GM18870 (cell line): ENCODE data around the gene SLC1A4.
"Not testable (repeated sequence)": the region's sequence is repeated elsewhere in the genome, so short reads cannot be mapped to it uniquely, and the experiment has no call there.

Experiments
- ATAC-seq: cut with Tn5 transposase; IDR thresholded peaks from one replicate; pipeline ENCODE4 v1.9.1; 2021; ENCODE audit warnings: moderate library complexity; ENCODE audit not compliant: unreplicated experiment

SLC1A4 gene

DNA sequence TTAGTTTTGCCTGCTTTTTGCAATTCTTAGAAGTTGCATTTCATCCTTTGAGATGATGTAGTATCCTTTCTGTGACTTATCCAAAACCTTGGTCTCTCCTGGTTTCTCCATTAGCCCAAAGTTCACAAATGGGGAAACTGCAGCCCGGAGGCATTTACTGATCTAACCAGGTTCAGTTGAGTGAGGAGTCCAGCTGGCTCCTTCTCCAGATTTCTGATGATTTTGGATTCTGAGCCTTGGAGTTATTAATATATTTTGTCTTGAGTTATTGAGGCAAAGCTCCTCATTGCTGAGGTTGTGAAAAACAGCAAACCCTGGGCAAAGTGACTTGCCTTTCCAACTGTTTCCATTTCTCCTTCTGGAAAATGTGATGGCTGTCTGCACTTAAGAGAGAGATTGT, 1.7 kb downstream of the SLC1A4 start:
- no peak for ATAC-seq

GRCh38 chr2:64992218-64992617, 3.0 kb downstream of the SLC1A4 start:
- ATAC-seq = no peak

- ATAC-seq = no peak
These were observed 3.8 kb downstream of the SLC1A4 start for GRCh38 chr2:64992990-64993389.

- ATAC-seq = no peak
These were observed 5.8 kb downstream of the SLC1A4 start for GRCh38 chr2:64995041-64995440.

DNA sequence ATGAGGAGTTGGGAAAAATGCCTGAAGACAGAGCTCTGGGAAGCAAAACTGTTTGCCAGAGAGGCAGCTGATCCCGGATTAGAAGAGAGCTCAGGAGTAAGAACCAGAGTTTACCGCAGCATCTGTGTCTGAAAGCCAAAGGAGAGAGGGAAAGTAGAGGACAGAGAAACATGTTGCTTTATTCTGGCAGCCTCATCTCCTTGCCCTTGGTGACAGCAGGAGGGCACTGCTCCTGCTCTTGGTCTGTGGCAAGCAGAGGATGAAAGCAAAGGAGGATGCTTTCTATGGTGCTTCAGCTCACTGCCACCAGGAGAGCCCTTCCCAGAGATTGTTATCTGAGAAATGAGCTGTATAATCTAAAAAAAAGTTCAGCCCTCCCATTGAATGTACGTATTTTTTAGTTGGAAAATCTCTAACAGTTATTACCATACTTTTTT, 7.7 kb downstream of the SLC1A4 start:
- no peak for ATAC-seq

GRCh38 chr2:64998658-64999061, 9.5 kb downstream of the SLC1A4 start:
- no peak for ATAC-seq

DNA sequence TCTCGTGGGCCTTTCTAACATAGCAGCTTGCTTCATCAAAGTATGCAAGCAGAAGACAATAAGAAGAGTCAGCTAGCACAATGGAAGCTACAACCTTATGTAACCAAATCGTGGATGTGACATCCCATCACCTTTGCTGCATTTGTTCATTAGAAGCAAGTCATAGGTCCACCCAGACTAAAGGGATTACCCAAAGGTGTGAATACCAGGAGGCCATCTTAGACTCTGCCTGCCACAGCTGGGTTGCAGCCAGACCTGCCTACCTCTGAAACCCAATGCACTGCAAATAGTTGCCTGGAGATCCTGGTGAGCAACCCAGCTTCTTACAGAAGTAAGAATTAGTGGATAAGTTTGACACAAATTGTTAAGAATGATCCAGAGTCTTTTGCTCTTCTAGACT, 10.6 kb downstream of the SLC1A4 start:
- ATAC-seq = no peak

DNA sequence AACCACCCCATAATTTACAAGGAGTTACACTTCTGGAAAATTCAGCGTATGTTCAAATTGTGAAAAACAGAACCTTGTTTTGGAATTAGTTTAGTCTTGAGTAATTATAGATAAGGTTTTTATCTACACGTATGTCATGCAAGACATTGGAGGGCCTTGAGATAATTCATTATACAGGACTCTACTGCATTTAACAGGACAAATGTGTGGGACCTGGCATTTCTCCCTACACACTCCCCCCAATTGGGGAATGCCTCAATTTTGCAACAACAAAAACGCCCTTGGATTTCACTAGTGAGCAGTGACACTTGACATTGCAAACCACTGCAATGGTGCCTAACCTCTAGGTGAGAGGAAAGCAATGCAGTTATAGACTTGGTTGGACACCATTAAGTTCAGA, 11.4 kb downstream of the SLC1A4 start:
- ATAC-seq = no peak

DNA sequence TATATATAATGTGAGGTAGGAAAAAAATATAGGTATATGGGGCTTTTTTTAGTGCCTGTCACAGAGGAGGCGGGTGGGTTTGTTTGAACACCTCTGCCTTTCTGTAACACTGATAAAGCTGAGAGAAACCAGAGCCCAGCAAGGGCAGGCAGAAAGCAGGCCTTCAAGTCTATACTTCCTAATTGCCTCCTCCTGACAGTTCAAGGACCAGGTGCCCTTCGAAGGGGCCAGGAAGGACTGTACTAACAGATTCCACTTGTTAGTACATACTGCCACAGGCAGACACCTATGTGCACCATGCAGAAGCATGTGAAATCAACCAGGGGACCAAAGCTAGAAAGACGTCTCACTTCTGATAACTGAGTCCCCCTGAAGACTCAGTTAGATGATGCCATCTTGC, 13.8 kb downstream of the SLC1A4 start:
- ATAC-seq = no peak

GRCh38 chr2:65004232-65004631, 15.0 kb downstream of the SLC1A4 start:
- not testable (repeated sequence) for ATAC-seq

DNA sequence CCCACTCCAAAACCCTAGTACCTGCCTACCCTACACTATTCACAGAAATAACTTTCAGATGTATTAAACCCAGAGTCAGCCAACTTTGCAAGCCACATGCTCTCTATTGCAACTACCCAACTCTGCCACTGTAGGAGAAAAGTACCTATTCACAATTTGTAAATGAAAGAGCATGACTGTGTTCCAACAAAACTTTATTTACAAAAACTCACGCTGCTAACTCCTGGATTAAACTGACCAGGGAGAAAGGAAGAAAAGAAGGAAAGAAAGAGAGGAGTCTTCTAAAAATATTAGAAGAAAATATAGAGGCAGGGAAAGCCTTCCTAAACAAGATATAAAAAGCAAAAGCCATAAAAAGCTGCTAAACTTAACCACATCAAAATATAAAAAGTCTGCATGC, 24.6 kb downstream of the SLC1A4 start:
- no peak for ATAC-seq

DNA sequence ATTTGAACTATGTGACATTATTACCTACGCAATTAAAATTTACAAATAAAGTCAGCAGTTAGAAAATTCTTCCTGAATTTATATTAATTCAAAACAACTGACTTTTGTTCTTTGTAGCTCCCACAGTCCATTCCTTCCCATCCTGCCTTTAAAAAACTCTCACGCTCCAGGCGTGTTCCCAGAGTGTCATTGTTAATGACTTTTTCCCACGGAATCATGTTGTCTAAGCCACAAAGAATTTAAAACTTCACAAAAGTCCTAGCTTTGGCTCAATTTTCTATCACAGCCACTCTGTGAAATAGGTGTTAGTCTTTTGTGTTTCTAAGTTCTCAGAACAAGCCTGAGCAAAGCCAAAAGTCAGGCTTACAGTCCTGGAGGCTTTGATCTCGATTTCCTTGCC, 26.5 kb downstream of the SLC1A4 start:
- ATAC-seq = no peak

DNA sequence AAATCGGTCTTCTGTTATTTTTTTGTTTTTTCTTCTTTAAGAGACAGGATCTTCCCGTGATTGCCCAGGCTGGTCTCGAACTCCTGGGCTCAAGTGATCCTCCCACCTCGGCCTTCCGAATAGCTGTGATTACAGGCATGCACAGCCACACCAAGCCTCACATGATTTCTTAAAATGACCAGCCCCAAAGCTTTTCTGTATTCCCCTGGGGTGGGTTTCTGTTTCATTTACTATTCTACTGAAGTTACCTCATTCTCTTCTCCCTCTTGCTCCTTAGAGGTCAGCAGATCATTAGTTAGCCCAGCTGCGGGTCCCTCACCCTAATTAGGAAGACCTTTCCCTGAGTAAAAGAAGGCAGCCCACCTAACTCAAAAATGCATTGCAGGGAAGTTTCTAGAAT, 27.6 kb downstream of the SLC1A4 start:
- no peak for ATAC-seq

DNA sequence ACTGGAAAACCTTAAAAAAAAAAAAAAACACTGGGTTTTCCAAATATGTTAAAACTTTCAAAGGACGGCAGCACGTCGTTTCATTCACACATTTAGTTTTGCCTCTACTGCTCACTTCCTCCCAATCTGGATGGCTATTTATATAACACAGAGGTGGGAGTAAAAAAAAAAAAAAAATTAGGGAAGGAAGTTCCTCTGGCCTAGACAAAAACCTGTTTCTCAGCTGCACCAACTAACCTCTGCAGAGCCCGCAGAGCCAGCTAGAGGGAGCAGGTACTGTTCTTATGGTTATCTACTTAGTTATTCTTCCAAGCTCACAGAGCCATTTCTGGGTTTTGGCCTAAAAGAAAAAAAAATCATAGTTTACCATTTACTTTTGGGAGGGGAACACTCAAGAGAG, 28.1 kb downstream of the SLC1A4 start:
- ATAC-seq = no peak

GRCh38 chr2:65018141-65018582, 29.0 kb downstream of the SLC1A4 start:
- ATAC-seq = no peak

- ATAC-seq = no peak
These were observed 29.8 kb downstream of the SLC1A4 start for GRCh38 chr2:65019010-65019409.

DNA sequence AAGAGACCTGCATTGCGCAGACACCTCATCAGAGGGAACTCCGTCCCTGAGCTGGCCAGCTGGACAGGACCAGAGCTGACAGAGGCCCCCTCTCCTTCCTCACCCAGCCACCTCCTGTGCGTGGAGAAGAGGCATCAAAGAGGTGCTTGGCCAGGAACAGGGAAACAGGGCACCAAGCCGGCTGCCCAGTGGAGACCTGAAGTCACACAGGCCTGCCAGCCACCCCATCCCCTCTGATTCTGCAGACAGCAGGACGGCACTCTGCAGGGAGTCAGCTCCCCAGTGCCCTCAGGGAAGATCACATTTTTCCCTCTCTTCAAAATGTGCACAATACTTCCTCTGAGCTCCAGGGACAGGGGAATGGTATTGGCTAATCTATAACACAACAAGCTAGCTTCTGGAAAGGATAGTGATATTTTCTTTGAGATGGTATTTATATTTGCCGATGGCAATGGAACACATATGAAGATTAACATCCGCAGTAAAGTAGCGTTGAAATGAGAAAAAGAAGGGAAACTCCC, 30.5 kb downstream of the SLC1A4 start:
- ATAC-seq = no peak

DNA sequence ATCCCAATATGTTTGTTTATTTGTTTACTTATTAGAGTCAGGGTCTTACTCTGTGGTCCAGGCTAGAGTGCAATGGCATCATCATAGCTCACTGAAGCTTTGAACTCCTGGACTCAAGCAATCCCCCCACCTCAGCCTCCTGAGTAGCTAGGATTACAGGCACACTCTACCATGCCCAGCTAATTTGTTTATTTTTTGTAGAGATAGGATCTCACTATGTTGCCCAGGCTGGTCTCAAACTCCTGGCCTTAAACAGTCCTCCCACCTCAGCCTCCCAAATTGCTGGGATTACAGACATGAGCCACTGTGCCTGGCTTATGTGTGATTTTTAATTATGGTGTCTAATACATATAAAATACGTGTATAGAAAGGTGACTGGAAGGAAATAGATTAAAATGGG, 31.1 kb downstream of the SLC1A4 start:
- ATAC-seq = not testable (repeated sequence)

- ATAC-seq = no peak
These were observed 31.8 kb downstream of the SLC1A4 start for GRCh38 chr2:65020943-65021528.

GRCh38 chr2:65021709-65022108, 32.5 kb downstream of the SLC1A4 start:
- no peak for ATAC-seq

GRCh38 chr2:65022189-65022588, 33.0 kb downstream of the SLC1A4 start:
- no peak for ATAC-seq

DNA sequence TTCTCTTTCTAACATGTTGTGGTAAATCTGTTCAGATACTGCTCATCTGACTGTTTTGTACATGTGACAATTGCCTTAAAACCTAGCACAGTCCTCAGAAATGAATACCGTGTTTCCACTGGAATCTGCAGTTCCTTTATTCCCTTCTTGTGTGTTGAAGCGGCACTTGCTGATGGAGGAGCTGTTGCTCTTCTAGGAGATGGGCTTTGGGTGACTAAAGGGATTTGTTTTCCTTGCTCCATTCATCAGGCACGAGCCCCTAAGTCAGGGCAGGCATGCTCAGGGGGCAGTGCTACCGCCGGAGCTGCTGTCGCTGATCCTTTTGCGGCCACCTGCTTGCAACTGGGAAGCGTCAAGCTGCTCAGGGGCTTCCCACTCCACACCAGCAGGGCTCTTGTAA, 34.5 kb downstream of the SLC1A4 start:
- ATAC-seq = no peak

DNA sequence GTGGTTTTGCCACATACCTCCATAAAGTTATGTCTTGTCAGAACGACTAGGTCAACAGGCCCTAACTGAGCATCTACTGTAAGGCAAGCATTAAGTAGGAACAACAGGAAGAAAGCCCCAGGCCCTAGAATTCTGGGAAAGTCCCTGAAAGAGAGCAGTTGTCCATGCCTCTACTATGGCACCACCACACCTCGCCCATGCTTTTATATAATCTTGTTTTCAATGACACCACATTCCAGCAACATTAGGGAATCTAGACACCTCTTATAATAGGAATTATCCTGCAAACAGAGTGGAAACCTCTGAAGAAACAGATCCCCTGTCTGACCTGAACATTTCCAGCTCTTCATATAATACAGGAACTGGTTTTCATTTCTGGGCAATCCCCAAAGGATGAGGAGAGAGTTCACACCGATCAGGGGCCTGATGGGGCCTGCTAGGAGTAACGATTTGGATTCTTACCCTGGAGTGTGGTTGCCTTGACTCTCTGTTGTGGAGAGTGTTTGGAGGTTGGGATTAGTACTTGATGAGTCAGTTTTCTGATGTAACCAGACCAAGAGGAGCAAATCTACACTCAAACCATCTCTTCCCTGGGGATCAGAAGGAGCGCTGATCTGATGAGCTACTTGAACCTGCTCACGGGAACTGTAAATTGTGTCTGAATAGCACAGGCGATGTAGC, 35.1 kb downstream of the SLC1A4 start:
- no peak for ATAC-seq
